Inflammatory macrophage treated with lipopolysaccharide for 4 hours (primary cell): ENCODE results near the gene BNIP3.
"Not testable (repeated sequence)": the region's sequence is repeated elsewhere in the genome, so short reads cannot be mapped to it uniquely, and the experiment has no call there.

Source experiments
- DNase-seq: peaks from one replicate; pipeline ENCODE4 v3.0.0-alpha.2; 2020

Gene BNIP3

DNA sequence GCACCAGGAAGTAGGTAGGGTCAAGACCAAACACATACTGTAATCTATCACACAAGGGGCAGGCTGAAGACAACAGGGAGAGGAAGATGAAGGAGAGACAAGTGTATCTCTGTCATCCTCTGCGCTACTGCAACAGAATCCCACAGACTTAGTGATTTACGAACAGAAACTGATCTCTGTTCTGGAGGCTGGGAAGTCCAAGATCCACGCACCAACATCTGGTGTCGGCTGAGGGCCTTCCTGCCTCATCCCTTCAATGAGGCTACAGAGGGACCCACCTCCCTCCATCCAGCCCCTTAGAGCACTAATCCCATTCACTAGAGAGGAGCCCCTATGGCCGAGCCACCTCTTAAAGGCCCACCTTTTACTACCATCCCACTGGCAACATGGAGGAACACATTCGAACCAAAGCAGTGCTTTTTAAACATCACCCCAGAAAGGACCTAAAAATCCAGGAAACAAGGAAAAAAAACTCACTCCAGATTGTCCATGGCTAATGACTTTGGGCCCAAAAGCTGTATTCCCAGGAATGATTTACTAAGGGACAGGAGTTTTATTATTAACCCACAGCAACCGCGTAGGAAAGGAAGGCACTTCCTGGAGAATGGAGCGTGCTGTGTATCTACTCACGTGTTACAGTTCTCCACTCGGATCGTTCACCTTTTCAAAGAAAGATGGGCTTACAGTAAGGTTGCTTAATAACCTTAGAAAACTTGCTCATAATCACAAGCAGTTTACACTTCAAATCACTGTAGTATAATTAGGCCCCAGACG, 4.2 kb downstream of the BNIP3 start:
- DNase-seq, result no peak

DNA sequence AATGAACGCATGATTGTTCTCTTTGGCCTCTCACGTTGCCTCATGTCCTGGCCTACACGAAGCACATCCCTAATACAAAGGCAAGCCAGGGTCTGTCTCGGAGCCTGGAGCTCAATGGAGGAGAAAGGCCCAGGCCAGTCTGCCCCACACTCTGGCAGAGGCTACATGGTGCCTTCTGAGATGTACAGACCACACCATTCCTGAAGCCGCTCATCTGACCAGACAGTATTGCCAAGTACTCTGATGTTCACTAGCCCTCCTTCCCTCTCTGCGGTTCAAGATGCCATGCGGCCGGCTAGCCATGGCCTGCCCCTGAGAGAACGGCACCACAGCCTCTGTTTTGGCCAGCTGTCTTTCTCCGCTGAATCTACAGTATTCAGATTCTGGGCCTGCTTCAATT, 5.9 kb downstream of the BNIP3 start:
- DNase-seq, result no peak

DNA sequence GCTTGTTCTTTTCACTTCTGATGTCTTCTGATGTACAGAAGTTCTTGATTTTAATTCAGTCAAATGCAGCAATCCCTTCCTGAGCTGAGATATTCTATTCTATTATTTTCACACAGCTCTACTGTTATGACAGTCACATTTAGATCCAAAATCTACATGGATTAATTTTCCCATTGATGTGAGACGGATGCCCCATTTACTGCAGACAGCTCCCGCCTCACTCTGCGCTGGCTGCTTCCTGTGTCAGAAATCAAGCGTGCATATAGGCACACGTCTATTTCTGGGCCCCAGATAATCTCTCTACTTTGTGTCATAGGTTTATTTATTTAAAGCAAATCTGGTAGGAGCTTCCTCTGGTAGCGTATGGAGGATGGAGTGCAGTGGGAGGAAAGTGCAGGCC, 6.7 kb downstream of the BNIP3 start:
- no peak for DNase-seq

DNA sequence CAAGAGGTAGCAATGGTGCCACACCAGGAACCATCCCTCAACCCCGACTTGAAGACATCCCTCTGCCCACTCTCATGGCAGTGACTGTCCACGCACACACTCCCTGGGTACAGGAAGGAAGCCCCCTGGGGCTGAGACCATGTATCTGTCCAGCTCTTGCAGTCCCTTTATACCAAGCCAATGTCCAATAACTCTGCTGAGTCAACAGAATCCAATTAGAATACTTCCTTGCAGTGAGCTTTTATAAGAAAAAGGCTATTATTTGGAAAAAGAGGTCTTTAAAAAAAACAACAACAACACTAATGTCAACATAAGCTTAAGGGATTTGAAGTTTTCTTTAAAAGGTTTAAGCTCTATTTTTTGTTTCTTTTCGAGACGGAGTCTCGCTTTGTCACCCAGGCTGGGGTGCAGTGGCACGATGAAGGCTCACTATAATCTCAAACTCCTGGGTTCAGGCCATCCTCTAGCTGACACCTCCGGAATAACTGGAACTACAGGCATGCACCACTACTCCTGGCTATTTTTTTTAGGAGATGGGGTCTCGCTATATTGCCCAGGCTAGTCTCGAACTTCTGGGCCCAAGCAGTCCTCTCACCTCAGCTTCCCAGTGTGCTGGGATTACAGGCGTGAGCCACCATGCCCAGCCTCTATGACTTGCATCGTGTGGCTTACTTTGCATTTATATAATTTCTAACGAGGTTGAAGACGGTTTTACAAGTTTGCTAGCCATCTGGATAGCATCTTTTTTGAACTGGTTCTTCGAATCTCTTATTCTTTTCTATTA, 7.5 kb downstream of the BNIP3 start:
- no peak for DNase-seq

DNA sequence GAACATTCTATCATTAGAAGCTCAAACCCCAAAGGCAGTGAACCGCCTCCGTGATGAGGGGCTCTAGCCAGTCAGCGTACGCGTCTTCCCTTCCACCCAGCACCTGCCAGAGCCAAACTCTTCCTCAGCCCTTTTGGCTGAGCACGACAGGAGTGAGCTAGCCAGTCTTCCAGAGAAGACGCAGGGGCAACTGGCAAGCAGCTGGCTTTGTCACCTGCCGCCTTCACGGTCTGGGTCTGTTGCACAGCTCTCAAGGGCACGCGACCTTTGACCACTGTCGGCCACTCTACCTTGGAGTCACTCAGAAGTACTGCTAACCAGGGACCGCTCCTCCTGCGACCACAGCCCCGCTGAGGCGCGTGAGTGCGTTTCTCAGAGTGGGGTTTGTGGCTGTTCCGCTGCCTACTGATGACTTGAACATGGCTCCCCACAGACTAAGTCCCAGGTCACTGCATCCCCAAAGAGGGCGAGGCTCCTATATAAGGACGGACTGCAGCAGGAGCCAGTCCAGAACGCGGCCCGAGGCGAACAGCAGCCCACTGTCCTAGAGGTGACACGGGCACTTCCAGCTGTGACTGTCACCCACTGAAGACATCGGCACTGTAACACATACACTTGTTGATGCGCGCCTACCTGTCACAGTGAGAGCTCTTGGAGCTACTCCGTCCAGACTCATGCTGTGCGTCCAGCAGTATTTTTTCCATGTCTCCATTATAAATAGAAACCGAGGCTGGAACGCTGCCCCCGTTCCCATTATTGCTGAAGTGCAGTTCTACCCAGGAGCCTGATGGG, 8.4 kb downstream of the BNIP3 start:
- no peak for DNase-seq

DNA sequence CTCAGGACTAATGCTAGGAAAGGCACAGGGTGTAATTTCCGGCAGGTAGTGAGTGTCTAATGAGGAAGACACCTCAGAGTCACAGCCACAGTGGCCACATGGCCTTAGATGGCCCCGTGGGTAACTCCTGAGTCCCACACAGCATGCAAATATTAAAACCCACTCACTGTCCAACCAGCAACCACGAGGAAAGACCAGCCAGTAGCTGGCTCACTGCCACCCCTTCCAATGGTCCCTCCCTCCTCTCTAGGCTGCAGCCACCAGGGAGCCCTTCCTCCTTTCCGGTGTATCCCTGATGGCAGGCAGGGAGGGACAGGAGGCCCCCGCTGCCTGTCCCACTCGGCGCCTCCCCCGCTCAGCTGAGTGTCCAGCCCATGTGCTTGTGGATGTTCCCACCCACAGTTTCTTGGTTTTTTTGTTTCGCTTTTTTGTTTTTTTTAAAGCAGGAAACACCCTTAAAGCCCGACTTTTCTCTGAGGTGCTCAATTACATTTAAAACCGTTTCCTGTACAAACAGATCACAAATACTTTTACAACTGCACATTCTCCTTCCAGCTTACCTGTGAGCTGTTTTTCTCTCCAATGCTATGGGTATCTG, 9.2 kb downstream of the BNIP3 start:
- peak; percentile 33 for DNase-seq

DNA sequence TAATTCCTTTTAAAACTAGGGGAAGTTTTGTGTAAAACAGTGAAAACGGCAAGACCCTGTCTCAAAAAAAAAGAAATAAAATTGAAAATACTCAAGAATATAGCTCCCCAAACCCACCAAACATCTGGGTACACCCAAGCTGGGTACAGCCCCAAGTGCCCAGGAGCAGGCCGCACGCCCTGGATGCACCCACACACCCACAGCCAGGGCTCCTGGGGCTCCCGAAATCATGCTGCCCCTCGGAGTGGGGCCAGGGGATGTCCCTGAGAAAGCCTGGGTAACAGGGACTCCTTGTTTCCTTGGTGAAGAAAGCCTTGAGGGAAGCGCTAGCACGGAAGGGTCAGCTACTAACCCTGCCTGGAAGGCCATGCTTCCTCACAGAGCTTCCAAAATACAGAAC, 10.1 kb downstream of the BNIP3 start:
- DNase-seq, result no peak

DNA sequence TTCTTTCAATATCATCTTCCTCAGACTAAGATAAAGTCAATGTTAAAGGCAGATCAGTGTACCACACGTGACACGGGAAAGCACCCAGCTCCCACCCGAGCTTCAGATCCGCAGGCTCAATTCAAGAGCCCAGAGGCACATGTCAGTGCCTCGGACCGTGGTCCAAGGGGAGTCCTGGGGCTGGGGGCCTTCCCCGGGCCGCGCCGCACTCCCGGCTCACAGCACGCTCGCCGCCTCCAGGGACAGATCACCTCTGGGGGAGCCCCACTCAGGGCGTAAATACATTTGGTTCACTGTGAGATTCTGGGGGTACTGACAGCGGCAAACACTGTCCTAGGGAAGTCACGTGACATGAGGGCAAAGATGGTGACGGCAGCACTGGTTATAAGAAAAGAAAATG, 10.8 kb downstream of the BNIP3 start:
- DNase-seq, result no peak

DNA sequence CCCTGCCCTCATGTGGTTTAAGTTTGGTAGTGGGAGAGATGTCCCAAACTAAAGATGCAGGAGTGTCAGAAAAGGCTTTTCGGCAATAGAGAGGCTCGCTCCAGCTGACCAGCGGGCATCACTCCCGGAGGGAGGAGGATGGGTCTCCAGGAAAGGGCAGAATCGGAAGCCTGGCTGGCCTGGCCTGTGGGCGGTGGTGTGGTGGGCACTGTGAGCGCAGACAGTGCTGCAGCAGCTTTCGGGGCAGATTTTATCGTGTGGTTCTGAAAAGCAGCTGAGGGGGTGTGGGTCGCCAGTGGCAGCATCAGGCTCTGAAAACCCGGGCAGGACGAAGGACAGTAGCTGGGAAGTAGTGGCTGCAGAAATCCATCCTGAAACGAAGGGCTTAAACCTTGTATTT, 12.8 kb downstream of the BNIP3 start:
- DNase-seq, result no peak

DNA sequence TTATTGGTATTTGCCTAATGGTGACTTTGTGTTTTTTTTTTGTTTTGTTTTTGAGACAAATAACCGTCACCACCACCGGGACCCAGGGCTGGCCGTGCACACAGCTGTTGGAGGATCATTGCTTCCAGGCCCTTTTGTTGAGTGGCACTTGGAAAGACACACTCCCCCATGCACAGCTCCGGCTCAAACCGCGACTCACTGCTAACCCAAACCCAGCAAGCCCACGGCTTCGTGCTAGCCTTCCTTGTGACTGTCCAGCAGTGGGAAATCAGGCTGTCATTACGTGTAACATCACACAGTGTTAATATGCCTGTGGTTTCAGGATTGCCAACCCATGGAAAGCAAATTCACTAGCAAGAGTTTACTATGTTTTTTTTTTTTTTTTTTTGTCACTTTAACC, 17.4 kb downstream of the BNIP3 start:
- DNase-seq, result no peak

DNA sequence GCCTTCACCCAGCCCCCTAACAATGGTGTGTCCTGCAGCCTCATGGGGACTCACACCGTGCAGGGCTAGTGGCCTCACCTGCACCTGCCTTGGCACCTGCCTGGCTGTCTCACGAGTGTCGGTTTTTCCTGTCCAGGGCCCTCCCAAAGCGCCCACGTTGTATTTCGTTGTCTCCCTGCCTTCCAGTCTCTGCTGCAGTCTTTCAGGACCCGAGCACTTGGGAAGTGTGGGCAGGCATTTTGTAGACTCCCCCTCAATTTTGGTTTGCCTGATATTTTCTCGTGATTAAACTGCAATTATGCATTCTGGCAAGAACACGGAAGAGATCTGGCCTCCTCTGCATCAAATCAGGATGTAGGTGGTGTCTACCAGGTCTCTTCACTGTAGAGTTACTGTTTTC, 17.9 kb downstream of the BNIP3 start:
- no peak for DNase-seq

DNA sequence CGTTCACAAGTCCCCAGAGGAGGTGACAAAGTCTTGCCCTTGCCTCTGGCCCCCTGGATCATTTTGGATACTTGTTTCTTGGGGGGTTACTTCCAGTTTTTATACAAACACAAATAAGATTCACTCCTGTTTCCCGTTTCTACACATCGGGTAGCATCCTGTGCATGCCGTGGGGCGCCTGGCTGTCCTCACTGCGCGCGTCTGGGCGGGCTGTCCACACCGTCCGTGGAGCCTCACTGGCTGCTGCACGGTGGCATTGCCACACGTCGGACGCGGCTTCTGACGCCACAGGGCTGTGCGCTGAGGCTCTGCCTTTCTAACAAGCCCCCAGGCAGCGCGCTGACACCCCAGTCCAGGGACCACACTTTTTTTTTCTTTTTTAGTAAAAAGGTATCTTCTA, 18.4 kb downstream of the BNIP3 start:
- DNase-seq, result no peak

DNA sequence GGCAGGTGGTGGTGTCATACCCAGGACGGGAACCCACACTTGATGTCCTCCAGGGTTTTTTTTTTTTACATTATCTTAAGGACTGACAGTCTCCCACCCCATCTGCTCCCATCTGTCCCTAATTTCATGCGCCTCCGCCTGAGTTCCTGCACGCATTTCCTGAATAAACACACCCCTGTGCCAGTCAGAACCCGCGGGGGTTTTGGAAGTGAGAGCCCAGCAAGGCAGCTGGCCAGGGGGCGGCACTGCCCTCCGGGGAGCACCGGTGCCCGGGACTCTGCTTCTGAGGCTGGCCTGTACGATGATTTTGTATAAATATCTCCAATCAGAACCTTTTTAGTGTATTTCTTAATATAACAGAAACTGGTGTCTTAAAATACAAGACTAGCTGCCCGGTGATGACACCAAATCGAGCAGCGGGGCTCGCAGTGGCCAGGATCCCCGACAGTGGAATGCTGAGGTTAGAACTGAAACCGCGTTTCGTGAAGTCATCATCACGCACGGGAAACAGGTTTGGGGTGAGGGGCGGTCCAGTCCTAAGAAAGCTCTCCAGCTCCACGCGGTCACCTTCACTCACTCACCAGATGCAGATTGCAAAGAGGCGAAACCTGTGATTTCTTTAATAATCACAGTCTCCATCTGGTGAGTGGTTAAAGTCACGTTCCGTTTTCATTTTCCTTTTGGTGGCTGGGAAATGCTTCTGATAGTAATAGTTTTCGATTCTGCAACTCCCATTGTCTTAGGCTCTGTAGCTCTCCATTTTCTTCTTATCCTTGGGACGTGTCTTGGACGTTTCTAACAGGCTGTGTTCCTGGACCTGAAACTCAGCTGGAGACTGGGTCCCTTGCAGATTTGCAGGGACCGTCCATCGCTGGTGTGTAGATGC, 19.7 kb downstream of the BNIP3 start:
- DNase-seq, result no peak

DNA sequence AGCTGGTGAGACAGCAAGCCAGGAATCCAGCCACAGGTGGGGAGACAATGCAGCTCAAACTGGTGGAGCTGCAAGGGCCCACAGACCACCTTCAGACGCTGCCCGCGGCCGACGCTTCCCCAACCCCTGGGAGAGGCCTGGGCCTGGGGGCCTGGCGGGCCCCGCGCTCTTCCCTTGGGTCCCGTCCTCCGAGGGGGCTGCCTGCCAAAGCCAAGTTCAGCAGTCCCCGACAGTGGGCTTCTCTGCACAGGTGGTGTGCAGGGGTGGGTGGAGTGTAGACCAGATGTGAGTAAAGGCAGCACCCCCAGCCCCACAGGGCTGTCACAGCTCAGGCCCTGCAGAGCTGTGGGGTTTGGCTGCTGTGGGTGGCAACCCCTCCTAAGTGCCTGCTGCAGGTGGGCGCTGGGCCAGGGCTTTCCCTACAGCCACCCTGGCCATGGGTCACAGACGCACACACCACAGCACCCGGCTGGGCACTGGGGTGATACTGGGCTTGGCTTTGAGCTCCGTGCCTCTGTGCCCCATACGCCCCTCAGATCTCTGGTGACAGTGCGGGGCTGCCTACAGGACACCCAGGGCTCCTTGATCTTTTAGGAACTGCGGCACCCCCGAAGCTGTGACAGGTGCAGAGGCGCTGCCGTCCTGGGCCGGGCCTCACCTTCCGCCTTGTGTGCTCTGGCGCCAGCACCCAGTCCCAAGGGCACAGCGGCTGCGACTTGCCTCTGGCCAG, 20.5 kb downstream of the BNIP3 start:
- DNase-seq, result no peak

DNA sequence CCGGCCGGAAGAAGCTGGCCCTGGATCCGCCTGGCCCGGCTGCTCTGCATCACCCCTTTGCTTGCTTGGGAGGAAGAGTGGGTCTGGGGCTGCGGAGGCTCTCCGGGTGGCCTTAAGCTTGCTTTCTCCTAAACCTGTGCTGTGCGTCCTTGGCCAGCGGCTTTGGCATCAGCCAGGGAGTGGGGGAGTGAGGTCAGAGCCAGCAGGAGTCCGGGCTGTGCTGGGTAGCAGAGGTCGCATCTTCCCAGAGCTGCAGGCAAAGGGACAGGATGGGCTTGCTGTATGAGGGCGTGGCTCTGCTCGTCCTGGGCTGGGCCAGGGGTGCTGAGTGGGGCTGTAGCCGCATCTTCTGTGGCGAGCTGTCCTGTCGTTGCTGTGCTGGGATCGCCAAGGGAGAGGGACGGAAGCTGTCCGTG, 21.1 kb downstream of the BNIP3 start:
- no peak for DNase-seq

DNA sequence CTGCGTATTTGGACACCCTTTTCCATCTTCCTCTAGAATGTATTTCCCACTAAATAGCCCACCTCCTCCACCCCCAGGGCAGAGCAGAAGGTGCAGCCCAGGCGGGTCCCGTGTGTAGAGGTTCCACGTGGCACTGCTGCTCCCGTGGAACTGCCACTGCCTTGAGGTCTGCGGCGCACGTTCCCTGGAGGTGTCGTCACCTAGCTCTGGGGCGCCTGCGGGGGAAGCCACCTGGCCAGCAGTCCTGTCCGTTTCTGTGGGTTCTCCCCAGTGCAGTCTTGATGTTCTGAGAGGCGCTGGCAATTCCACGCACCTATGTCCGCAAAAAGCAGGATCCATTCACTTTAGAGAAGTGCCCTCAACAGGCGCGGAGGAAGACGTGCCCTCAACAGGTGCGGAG, 21.9 kb downstream of the BNIP3 start:
- DNase-seq, result no peak

DNA sequence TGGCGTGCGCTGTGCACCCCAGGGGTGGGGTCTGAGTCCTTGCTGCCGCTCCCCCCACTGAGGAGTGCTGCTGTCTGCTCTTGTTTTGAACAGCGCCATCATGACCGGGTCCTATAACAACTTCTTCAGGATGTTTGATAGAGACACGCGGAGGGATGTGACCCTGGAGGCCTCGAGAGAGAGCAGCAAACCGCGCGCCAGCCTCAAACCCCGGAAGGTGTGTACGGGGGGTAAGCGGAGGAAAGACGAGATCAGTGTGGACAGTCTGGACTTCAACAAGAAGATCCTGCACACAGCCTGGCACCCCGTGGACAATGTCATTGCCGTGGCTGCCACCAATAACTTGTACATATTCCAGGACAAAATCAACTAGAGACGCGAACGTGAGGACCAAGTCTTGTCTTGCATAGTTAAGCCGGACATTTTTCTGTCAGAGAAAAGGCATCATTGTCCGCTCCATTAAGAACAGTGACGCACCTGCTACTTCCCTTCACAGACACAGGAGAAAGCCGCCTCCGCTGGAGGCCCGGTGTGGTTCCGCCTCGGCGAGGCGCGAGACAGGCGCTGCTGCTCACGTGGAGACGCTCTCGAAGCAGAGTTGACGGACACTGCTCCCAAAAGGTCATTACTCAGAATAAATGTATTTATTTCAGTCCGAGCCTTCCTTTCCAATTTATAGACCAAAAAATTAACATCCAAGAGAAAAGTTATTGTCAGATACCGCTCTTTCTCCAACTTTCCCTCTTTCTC, 26.0 kb downstream of the BNIP3 start:
- DNase-seq, result no peak

DNA sequence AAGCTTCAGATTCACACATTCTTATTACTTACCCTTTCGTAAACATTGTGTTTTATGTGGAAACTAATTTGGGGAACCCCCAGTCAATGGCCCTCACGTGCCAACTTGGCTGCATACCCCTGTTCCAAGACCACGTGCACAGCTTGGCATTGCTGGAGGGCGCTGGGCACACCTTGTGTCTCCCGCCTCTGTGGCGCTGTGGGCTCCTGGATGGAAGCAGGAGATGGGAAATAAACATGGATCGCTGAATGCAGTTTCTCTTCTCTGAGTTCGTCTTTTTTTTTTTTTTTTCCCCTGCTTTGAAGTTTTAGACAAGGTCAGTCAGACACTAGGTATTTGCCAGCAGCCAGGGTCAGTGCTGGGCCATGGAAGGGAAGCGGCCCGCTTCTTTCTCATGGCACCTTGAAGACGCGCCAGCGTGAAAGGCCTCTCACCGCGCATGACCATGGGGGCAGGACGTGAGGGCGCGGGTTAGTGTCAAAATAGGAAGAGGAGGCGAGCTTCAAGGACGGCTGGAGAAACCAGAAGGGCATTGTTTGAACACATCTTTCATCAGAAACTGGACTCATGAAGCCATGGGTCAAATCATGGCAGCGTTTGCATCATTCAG, 27.3 kb downstream of the BNIP3 start:
- DNase-seq, result no peak

DNA sequence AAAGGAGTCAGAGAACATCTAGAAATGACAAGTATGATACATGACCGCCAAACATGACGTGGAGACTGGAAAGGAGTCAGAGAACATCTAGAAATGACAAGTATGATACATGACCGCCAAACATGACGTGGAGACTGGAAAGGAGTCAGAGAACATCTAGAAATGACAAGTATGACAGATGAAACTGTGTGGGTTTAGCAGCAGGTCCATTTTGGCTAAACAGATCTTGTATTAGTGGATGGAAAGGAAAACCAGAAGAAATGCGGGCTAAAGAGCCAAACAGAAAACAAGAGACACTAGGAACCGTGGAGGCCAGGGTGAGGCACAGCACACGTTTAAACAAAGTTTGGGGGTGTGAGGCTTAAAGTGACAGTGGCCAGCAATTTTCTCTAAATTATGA, 31.8 kb downstream of the BNIP3 start:
- DNase-seq, result not testable (repeated sequence)
